ENCODE results near the gene TAS1R1.
"Not testable (repeated sequence)": the region's sequence is repeated elsewhere in the genome, so short reads cannot be mapped to it uniquely, and the experiment has no call there.

Gene TAS1R1

GRCh38 chr1:6523566-6523965 is 31.5 kb upstream of the TAS1R1 start:
- DNase-seq = no peak

GRCh38 chr1:6526316-6526715 is 28.8 kb upstream of the TAS1R1 start:
- no peak for DNase-seq

- no peak for DNase-seq
These were observed 26.6 kb upstream of the TAS1R1 start for GRCh38 chr1:6528492-6528891.

DNA sequence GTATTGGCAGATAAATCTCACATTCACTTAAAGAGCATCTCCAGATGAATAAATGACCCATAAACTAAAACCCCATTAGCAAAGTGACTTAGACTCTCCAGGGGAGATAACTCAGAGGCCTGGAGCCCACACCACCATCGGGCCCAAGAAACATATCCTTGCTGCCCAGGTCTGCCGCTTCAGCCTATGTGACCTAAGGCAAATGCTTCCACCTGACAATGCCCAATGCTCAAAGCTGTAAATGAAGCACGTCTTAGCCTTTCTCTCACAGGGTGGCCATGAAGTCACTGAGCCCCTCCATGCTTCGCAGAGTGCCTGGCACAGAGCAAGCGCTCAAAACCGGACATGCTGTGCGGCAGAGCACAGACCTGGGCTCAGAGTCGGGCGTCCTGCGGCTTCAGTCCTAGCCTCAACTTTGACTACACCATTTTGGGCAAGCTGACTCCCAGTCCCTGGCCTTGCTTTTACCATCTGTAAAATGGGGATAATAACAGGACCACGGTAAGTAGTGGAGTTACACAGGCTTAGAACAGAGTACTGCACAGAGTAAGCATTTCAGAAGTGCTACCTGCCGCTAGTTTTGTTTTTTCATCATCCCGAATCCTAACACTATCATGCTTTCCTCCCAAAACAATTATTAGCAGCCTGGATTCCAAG is 24.5 kb upstream of the TAS1R1 start:
- no peak for DNase-seq

DNA sequence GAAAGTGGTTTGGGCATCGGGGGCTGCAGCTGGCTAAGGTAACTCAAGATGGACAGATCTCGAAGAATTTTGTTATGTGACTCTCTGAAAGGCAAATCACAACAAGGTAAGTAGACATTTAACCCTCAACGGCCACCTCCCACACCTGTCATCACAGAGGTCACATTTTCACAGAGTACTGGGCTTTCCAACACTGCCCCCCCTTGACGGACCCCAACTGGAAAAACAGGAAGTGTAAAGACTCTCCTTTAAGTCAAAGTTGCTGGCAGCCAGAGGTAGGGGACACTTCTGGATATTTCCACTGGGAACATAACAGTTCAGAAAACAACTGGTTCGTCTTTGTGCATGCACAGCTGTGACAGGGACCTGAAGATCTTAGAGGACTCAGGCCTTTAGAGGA is 23.1 kb upstream of the TAS1R1 start:
- no peak for DNase-seq

DNA sequence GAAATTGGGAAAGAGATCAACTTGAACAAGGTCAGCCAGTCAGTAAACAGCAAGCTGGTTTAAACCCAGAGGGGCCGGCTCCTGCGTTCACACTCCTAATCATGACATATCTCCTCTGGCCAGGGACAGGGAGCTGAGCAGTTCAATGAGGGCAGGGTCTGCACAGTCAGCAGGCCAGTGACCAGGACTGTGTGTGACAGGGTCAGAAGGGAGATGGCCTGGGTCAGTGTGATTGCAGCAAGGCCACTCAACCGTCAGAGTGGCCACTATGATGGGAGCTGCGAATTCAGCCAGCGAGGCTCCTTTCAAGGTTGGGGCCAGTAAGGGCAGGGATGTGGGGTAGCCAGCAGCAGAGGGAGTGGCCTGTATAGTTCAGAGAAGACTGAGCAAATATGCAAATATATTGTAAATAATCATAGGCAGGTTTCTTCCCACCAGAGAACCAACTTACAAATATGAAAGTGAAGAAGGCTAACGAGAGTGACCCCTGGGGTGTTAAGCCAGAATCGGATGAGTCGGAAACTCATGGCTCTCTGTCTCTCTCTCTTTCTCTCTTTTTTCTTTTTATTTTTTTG is 20.8 kb upstream of the TAS1R1 start:
- no peak for DNase-seq

GRCh38 chr1:6535214-6535613 is 19.9 kb upstream of the TAS1R1 start:
- no peak for DNase-seq

DNA sequence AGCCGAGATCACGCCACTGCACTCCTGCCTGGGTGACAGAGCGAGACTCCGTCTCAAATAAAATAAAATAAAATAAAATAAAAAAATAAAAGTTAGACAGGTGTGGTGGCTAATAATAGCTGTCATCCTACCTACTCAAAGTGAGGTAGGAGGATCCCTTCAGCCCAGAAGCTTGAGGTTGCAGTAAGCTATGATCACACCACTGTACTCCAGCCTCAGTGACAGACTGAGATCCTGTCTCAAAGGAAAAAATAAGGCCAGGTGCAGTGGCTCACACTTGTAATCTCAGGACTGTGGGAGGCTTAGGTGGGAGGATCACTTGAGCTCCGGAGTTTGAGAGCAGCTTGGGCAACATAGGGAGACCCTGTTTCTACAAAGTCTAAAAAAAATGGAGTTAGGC is 18.8 kb upstream of the TAS1R1 start:
- DNase-seq = no peak

- DNase-seq = no peak
These were observed 16.2 kb upstream of the TAS1R1 start for GRCh38 chr1:6538956-6539355.

GRCh38 chr1:6544831-6545230 is 10.3 kb upstream of the TAS1R1 start:
- DNase-seq = no peak

- no peak for DNase-seq
These were observed 9.6 kb upstream of the TAS1R1 start for GRCh38 chr1:6545276-6546112.

DNA sequence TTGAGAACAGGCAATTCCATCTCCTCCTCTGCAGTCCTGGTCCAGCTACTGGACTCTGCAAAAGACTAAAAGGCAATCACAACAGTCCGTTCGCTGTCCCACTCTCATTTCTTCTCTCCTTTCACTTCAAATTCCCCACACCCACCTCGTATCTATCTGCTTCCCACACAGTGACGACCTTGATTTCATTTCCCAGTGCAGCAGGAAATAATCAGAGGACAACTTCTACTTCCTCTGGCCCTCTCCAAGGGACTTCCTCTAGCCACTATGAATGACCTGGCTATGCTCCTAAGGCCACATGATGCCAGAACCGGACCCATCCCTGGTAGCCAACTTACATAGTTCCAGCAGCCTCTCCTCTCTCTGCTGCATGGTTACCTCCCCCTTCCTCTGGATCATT is 8.8 kb upstream of the TAS1R1 start:
- DNase-seq = no peak

DNA sequence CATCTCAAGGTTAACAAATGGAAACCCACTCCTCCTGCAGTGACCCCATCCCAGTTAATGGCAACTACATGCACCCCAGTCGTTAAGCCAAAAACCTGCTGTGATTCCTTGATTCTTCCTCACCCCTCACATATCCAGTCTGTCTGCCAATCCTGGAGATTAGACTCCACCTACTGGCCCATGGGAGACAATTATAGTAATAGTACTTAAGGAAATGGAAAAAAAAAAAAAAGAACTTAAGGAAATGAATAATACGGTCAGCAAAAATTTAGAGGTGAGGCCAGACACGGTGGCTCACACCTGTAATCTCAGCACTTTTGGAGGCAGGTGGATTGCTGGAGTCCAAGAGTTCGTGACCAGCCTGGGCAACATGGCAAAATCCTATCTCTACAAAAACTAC is 7.8 kb upstream of the TAS1R1 start:
- no peak for DNase-seq

GRCh38 chr1:6554031-6554906 is 838 bp upstream of the TAS1R1 start, which contains the start of gene NOL9:
NOL9 (minus strand) TSS chr1:6554513; CDS start chr1:6554502, 11 bp downstream.
- peak; percentile 92 for DNase-seq

- no peak for DNase-seq
These were observed 2.5 kb downstream of the TAS1R1 start for GRCh38 chr1:6557597-6557996.

GRCh38 chr1:6559161-6559560 is 4.1 kb downstream of the TAS1R1 start:
- not testable (repeated sequence) for DNase-seq

DNA sequence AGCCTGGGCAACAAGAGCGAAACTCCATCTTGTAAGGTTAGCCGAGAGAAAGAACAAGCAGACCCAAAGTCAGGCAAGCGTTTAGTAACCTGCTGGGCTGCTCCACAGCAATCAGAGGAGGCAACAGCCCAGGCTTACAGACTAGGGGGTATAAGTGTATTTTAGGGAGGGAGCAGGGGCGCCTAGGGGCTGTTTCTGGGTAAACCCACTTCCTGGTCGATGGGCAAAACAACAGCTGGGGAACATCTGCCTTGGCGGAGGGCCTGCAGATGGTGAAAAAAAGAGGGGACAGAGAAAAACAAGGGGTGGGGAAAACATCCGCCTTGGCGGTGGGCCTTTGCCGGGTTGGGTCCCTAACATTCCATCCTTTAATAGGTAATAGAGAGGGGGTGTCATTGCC is 5.2 kb downstream of the TAS1R1 start:
- no peak for DNase-seq

- DNase-seq = no peak
These were observed 13.9 kb downstream of the TAS1R1 start for GRCh38 chr1:6569033-6569432.

GRCh38 chr1:6570100-6570499 is 15.0 kb downstream of the TAS1R1 start:
- no peak for DNase-seq

- no peak for DNase-seq
These were observed 15.9 kb downstream of the TAS1R1 start for GRCh38 chr1:6570987-6571386.

- DNase-seq = no peak
These were observed 17.7 kb downstream of the TAS1R1 start for GRCh38 chr1:6572653-6573383.

- no peak for DNase-seq
These were observed 19.0 kb downstream of the TAS1R1 start for GRCh38 chr1:6574025-6574620.

Data from activated CD4-positive, alpha-beta T cell treated with anti-CD3 and anti-CD28 coated beads for 1 hour (primary cell).